Activated naive CD4-positive, alpha-beta T cell (primary cell): ENCODE measurements around the gene MMP11.

ENCODE experiments used
- DNase-seq, 4 experiments: peaks; one replicate each; lab custom pipeline; 2025; lab: John Stamatoyannopoulos, UW

Gene MMP11

GRCh38 chr22:23801886-23802377 is 29.3 kb downstream of the MMP11 start:
- no peak for DNase-seq

- DNase-seq, result no peak
Measured at GRCh38 chr22:23803001-23803819, 30.6 kb downstream of the MMP11 start.

- no peak for DNase-seq
Measured at GRCh38 chr22:23804781-23805291, 32.2 kb downstream of the MMP11 start.

- no peak for DNase-seq
Measured at GRCh38 chr22:23806837-23807236, 34.2 kb downstream of the MMP11 start.

- no peak for DNase-seq
Measured at GRCh38 chr22:23812378-23812777, 39.7 kb downstream of the MMP11 start.

- DNase-seq, result no peak
Measured at GRCh38 chr22:23815541-23816155, 43.0 kb downstream of the MMP11 start.

- DNase-seq, result no peak
Measured at GRCh38 chr22:23816156-23816976, 43.7 kb downstream of the MMP11 start.

- DNase-seq, result no peak
Measured at GRCh38 chr22:23817146-23817545, 44.5 kb downstream of the MMP11 start.

GRCh38 chr22:23818541-23818940 is 45.9 kb downstream of the MMP11 start:
- DNase-seq, result no peak

- DNase-seq, result no peak
Measured at GRCh38 chr22:23820748-23821211, 48.1 kb downstream of the MMP11 start.

- DNase-seq, result no peak
Measured at GRCh38 chr22:23822101-23822671, 49.5 kb downstream of the MMP11 start.

GRCh38 chr22:23823331-23823791 is 50.7 kb downstream of the MMP11 start:
- DNase-seq, result no peak

- DNase-seq, result no peak
Measured at GRCh38 chr22:23824476-23825245, 52.0 kb downstream of the MMP11 start.

- no peak for DNase-seq
Measured at GRCh38 chr22:23825246-23825905, 52.7 kb downstream of the MMP11 start.

GRCh38 chr22:23826510-23827350 is 54.1 kb downstream of the MMP11 start:
- DNase-seq, result no peak

- no peak for DNase-seq
Measured at GRCh38 chr22:23827351-23827995, 54.8 kb downstream of the MMP11 start.

- no peak for DNase-seq
Measured at GRCh38 chr22:23828800-23829680, 56.4 kb downstream of the MMP11 start.

GRCh38 chr22:23829845-23830372 is 57.3 kb downstream of the MMP11 start:
- DNase-seq, result no peak
